HG03064 (cell line): ENCODE measurements around the gene KRTAP19-5.
"Not testable (repeated sequence)": the region's sequence is repeated elsewhere in the genome, so short reads cannot be mapped to it uniquely, and the experiment has no call there.

Experiments used
- ATAC-seq: cut with Tn5 transposase; IDR thresholded peaks from one replicate; pipeline ENCODE4 v1.9.1; 2021; ENCODE audit warnings: low read depth; ENCODE audit not compliant: unreplicated experiment

The KRTAP19-5 gene

DNA sequence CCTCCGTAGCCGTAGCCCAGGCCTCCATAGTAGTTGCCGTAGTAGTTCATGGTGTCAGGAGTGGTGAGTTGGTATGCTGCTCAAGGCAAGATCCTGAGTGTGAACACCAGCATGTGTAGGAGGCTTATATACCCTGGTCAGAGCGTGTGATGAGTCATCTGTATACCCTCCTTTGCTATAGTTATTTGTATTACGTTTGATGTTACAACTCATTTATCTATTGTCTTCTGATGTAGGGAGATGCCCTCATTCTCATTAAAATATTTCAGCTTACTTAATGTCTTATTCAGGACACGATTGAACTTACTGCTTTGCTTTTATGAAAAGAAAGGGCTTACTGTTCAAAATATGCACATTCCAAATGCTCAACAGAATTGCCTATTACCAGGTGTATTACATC lies at the start of gene KRTAP19-5:
Gene KRTAP19-5, minus strand, starts transcription at position 101 of the 400 bp plus-strand sequence. Its CDS starts 51 bp downstream, at position 50.
- ATAC-seq: no peak

DNA sequence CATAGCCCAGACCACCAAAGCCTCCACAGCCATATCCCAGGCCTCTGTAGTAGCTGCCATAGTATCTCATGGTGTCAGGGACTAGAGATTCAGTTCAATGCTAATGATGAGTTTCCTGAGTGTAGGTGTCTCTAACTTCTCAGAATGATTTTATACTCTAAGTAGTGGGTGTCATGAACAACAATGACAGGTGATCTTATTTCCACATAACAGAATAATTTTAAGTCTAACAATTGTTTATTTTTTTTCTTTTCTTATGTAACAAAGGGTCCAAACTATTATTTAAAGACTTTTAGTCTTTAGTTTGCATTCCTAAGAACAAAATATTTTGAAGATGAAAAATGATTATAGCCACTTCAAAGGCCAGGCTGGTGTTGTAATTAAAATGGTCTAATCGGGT lies 39.8 kb upstream of the KRTAP19-5 start, which contains the start of gene KRTAP19-6:
Gene KRTAP19-6, minus strand, starts transcription at position 101 of the 400 bp plus-strand sequence. Its CDS starts 31 bp downstream, at position 70.
- no peak for ATAC-seq

DNA sequence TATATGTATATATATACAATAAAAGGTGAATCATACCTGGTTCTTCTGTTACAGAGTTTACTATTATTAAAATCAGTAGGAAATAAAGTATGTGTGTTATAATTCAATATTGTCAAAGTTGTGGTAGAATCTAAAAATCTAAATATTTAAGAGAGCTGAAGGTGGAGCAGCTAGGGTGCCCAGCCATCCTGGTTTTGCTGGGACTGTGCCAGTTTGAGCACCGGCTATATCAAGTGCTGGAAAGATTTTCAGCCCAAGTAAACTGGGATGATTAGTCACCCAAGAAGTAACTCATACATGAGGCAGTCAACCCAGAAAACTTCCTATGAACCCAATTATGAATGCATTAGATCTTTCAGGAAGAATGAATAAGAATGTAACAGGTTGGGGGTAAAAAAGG lies 16.9 kb upstream of the KRTAP19-5 start:
- no peak for ATAC-seq

DNA sequence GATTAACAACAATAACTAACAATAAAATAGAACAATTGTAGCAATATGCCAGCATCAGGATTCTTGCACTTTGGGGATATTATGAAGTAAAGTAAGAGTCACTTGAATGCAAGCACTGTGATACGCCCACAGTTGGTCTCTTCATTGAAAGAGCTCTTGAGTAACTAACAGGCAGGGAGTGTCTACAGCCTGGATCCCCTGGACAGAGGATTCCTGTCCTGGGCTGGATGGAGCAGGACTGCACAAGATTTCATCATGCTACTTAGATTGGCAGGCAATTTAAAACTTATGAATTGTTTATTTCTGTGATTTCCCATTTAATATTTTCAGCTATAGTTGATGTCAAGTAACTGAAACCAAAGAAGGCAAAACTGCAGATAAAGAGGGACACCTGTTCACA lies 13.7 kb upstream of the KRTAP19-5 start:
- ATAC-seq: no peak

DNA sequence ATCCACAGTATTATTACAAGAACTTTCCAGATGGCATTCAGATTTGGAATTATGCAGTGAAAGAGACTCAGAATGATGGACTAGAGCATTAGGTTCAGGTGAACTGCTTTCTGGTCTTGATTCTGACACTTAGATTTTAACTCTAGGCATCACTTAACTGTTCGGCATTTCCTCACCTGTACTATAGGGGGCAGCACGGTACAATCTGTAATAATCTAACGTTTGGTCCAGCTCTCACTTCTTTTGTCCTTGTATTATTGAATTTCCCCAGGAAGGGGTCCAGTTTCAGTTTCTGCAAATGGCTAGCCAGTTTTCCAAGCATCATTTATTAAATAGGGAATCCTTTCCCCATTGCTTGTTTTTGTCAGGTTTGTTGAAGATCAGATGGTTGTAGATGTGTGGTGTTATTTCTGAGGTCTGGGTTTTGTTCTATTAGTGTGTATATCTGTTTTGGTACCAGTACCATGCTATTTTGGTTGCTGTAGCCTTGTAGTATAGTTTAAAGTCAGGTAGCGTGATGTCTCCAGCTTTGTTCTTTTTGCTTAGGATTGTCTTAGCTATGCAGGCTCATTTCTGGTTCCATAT lies 3.8 kb upstream of the KRTAP19-5 start:
- ATAC-seq: not testable (repeated sequence)

DNA sequence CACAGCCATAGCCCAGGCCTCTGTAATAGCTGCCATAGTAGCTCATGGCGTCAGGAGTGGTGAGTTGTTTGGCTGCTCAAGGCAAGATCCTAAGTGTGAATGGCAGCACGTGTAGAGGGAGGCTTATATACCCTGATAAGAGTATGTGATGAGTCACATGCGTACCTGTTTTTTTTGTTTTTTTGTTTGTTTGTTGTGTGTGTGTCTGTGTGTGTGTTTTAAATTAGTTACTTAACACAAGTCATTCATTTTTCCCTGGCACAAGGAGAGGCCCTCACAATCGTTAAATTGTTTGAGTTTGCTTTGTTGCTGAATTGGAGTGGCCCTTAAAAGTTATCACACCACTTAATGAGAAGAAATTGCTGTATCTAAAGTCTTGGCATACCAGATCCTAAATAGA lies 4.9 kb downstream of the KRTAP19-5 start, which contains the start of gene KRTAP19-4:
Gene KRTAP19-4, minus strand, starts transcription at position 101 of the 400 bp plus-strand sequence. Its CDS starts 55 bp downstream, at position 46.
- no peak for ATAC-seq

DNA sequence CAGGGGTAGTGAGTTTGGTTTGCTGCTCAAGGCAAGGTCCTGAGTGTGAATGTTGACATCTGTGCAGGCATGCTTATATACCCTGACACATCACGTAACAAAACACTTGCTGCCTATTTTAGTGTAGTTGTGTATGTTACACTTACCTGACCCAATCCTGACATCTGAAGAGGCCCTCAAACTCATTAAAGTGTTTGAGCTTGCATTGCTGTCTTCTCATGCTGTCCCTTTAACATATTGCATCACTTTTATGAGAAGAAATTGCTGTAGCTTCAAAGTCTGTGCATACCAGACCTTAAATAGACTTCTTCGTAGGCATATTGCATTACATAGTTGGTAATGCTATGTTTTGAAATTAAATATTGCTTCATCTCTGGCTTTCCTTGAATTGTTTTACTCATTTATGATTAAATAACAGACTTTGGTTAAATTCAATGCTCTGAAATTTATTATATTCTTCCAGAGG lies 9.9 kb downstream of the KRTAP19-5 start, which contains the start of gene KRTAP19-3:
Gene KRTAP19-3, minus strand, starts transcription at position 51 of the 466 bp plus-strand sequence. CDS start 56 bp downstream, outside the sequence.
- no peak for ATAC-seq

DNA sequence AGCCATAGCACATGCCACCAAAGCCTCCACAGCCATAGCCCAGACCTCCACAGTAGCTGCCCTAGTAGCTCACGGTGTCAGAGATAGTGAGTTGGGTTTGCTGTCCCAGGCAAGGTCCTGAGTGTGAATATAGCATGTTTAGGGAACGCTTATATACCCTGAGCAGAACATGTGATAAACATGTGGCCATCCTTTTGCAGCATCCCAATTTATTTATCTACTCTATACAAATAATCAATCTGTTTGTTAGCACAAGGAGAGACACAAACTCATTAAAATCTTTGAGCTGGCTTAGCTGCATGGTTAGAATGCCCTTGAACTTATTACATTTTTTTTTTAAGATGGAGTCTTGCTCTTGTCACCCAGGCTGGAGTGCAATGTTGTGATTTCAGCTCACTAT lies 14.6 kb downstream of the KRTAP19-5 start, which contains the start of gene KRTAP19-2:
Gene KRTAP19-2, minus strand, starts transcription at position 101 of the 400 bp plus-strand sequence. Its CDS starts 88 bp downstream, at position 13.
- no peak for ATAC-seq

DNA sequence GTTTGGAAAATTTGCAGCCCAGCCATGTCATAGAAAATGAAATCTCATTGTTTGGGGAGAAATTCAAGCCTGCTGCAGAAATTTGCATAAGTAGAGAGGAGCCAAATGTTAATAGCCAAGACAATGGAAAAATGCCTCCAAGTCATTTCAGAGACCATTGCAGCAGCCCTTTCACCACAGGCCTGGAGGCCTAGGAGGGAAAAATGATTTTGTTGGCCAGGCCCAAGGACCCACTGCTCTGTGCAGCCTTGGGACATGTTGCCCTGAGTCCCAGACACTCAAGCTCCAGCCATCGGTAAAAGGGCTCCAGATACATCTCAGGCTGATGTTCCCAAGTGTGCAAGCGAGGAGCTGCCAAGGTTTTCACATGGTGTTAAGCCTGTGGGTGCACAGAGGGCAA lies 15.8 kb downstream of the KRTAP19-5 start:
- no peak for ATAC-seq

DNA sequence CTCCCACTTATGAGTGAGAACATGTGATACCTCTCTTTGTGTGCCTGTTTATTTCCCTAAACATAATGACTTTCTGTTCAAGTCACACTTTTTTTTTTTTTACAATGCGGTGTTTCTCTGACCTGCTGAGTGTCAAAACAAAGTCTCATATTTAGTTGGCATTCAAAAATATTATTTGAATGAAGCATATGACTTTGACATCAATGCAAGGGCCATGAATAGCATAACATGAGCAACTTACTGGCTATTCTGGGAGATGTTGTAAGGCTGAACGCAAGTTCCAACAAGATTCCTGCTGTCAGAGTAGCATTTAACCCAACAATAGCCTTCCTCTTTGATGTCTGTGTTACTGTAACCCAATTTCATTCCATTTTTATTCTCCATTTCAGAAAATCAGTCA lies 19.8 kb downstream of the KRTAP19-5 start:
- ATAC-seq: no peak

DNA sequence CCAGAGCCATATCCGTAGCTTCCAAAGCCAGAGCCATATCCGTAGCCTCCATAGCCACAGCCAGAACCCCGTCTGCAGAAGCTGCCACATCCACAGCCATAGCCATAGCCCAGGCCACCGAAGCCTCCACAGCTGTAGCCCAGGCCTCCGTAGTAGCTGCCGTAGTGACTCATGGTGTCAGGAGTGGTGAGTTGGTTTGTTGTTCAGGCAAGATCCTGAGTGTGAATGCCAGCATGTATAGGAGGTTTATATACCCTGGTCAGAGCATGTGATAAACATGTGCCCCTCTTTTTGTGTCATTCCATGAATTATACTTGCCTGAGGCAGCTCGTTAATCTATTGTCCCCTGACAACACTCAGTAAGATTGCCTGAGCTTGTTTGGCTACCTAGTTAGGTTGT lies 21.8 kb downstream of the KRTAP19-5 start, which contains the start of gene KRTAP19-1:
Gene KRTAP19-1, minus strand, starts transcription at position 223 of the 400 bp plus-strand sequence. Its CDS starts 50 bp downstream, at position 173.
- ATAC-seq: no peak

DNA sequence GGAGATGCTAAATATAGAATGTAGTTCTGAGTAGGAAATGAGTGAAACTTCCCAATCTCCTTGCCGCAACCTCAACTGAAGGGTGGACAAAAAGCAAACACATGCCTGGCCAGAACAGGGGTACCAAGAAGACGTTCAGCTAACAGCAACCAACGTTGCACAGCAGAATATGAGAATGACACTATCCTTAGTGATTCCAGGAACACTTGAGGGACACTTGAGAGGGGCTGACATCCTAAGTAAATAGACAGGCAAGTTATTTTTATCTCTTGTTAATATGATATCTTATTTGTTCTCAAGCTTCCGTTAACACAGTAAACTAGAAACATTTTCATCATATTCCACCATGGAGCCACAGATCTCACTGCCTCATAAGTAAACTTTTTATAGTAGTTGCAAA lies 22.7 kb downstream of the KRTAP19-5 start:
- no peak for ATAC-seq

DNA sequence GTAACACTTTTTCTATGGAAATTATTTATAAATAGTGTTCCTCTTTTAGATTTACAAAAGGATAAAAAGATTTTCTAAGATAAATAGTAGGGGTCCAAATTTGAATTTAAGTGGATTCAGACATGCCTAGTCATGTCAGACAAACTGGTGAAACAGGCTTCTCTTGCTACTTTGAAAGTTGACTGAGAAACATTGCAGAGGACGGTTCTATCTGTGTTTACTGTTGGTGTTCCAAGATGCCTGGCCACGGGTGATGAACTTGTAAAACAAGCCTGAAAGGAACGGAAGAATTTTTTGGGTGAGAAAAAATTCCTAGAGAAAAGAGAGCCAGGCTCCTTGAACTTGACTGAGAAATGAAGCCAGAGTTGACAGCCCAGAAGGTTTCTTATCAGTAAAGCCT lies 23.9 kb downstream of the KRTAP19-5 start:
- no peak for ATAC-seq

DNA sequence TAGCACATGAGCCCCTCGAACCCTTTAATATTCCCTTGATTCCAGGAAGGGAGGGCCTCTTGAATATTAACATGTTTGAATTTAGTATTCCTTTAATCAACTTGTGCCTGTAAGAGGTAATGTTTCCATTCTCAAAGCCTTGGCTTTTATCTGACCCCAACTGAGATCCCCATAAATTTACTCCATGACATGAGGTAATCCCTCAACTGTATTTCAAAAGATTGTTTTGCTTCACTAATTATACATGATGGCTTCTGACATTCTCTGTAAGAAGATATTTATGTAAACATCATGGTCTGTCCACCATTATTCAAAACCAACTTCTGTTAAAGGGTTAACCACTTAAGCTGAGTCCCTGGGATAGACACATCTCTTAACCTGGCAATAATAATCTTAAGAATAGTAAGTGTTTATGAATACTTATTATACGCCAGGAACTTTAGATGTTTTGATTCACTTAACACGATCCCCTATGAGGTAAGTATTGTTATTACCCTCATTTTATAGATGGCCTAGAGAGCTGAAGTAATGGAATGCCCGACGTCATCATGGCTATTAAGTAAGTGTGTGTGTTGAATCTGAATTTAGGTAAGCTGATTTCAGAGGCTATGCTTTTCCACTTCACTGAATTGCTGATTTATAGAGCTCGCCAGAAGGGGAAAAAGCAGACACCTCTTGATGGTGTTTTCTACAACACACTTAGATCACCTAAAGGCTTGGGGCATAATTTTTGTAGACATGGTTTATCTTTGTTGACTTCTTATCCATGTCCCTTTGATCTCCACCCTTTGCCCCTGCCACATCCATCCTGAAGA lies 32.8 kb downstream of the KRTAP19-5 start:
- no peak for ATAC-seq

DNA sequence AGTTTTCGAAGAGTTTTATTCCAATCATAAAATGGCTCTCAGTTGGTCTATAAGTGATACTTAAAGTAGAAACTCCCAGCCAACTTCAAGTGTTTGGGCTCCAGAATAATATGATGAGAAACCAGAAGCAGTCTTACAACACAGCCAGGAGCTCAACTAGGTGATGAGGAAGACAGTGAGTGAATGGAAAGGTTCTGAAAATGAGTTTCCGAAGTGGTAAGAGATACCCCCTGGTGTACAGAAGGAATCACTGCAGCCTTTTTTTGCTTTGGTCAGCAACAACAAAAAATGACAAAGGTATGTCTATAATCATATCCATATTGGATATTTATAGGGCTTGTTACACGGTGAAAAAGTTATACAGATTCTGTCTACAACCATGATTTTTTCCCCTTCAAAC lies 38.2 kb downstream of the KRTAP19-5 start:
- ATAC-seq: no peak
